ENCODE results near the gene ROCK2.

Gene ROCK2

DNA sequence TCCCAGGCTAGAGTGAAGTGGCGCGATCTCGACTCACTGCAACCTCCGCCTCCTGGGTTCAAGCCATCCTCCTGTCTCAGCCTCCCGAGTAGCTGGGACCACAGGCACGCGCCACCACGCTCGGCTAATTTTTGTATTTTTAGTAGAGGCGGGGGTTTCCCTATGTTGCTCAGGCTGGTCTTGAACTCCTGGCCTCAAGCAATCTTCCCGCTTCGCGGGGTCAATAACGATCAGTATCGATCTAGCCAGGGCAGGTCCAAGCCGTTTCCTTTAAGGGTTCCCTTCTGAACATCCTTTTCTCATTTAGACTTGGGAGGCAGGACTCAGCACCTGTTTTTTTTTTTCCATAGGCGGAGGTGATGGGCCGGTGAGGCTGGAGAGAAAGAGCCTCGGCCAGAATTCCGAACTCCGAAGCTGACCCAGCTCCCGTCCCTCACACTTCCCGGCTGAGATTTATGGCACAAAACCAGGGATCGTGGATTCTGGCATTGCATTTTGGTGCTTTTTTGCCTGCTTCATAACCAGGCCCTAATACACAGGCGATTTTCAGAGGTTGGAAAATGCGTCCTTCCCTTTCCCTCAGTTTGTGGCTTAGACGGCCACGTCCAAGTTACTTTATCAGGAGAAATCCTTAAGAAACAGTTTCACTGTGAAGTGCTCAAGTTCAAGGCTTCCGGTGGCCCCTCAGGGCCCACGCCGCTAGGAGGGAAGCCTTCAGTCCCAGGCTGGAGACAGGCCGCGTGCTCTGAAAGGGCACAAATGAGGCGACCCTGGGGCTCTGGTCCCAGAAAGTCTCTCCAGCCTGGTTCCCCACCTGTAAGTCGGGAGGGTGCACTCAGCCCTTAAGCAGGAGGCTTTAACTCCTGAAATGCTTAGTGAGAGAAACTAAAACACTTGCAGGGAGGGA, 190.2 kb downstream of the ROCK2 start:
- no peak for DNase-seq (ENCODE audit: low read depth in 3 of 3)

DNA sequence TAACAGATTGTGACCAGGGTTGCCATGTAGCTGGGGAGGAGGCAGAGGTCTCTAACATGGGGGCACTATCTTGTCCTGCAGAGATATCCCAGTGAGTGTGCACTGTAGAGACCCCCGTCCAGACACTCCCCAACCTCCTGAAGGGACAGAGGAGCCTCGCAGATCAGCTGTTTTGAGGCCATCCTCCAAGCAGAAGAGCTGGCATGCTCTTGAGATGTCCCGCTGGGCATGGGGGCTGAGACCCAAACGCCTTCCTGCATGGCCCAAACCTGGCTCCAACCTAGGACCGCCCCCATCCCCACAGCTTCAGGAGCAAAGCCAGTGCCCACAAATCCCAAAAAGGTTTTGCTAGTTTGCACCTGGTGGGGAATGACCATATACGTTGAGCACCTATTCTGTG, 191.8 kb downstream of the ROCK2 start:
- DNase-seq (ENCODE audit: low read depth in 3 of 3): no peak

DNA sequence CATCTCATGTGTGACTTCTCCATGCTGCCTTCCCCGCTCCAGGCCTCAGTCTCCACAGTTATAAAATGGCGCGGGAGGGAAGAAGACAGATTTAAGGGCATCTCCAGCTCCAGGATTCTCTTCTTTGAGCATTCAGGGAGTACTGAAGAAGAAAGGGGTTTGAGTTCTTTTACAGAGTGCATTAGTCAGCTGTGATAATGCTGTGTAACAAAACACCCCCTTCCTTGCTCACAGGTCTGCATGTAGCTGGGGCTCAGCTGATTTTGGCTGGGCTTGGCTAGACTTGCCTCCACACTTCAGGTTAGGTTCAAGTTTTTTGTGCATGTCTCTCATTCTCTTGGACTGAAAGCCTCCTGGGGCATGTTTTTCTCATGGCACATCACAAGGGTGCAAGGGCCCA, 197.2 kb downstream of the ROCK2 start:
- DNase-seq (ENCODE audit: low read depth in 3 of 3): no peak

DNA sequence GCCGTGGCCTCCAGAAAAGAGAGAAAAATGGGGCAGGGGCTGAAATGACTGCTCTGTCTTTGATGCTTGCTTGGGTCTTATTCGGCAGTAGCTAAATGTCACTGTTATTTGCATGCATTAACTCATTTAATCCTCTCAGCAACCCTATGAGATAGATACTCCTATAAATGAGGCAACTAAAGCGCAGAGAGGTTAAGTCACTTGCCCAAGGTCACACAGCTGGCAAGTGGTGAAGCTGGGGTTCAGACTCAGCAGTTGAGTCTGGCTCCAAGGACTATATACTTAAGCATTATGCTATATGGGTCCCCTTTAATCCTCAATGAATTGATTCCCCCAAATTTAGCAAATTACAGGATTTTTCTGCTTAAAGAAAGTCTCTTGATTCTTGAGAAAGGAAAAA, 198.4 kb downstream of the ROCK2 start:
- DNase-seq (ENCODE audit: low read depth in 3 of 3): no peak

DNA sequence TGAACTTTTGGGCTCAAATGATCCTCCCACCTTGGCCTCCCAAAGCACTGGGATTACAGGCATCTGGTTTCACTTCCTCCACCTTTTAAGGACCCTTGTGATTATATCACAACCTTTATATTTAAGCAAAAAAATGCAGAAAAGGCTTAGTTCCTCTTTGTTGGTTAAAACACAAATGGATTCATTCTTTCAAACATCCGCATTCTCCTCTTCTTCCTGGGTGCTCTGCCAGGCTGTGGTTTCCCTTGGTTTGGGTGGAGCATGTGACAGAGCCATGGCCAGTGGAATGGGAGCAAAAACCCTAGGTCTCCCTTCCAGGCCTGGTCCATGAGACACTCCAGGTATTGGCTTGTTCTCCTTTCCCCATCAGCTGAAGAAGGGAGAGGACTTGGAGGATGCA, 199.1 kb downstream of the ROCK2 start:
- no peak for DNase-seq (ENCODE audit: low read depth in 3 of 3)

DNA sequence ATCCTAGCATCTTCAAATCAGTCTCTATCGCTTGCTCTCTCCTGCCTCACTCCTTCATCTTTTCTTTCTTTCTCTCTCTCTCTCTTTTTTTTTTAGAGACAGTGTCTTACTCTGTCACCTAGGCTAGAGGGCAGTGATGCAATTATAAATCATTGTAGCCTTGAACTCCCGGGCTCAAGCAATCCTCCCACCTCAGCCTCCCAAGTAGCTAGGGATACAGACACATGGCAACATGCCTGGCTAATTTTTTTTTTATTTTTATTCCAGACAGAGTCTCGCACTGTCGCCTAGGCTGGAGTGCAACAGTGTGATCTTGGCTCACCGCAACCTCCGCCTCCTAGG, 199.7 kb downstream of the ROCK2 start:
- DNase-seq (ENCODE audit: low read depth in 3 of 3): no peak

DNA sequence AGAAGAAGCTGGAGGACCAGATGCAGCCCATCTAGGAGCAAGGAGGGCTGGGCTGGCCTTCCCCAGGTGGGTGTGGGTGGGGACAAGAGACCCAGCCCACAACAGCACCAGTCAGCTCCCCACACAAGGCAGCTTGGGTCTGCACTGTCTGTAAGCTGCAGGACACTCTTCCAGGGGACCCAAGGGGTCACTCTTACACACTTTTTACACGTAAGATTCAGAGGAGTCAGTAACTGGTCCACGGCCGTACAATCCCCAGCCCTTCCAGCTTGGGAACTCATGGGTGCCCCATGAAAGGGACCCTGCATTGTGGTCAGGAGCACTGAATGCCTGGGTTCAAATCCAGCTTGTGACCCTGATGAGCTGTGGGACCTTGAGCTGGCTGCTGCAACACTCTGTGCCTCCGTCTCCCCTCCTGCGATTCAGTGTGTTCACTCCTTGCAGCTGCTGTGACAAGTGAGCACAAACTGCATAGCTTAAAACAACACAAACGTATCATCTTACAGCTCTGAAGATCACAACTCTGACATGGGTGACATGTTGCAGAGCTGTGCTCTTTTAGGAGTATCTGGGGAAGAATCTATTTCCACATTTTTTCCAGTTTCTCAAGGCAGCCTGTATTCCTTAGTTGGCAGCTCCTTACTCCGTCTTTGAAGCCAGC, 200.2 kb downstream of the ROCK2 start:
- DNase-seq (ENCODE audit: low read depth in 3 of 3): no peak

DNA sequence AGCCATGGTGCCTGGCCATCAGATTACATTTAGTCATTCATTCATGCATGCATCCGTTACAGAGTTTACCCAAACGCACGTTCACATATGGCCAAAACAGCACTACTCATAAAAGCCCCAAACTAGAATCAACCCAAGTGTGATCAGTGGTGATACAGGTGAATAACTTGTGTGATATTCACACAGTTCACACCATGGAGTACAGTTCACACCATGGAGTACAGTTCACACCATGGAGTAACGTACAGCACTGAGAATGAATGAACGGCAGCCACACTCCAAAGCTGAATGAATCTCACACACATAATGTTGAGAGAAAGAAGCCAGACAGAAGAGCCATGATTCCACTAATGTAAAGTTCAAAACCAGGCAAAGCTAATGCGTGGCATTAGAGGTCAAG, 201.4 kb downstream of the ROCK2 start:
- DNase-seq (ENCODE audit: low read depth in 3 of 3): no peak

DNA sequence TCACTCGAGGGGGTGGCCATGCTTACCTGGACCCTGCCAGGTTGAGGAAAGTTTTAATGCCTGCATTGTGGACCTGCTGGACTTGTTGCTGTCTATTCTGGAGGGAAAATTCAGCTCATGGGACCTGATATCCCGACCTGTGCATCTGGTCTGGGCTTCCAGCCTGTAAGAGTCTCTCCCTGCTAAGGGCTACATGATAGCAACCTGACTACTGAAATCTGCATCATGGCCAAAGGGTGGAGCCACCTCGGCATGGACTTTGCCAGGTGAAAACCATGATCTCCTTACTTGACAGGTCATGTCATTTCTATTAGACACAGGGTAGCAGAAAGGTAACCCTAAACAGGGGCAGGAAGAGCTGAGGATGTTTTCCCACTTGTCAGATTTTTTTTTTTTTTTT, 202.1 kb downstream of the ROCK2 start:
- DNase-seq (ENCODE audit: low read depth in 3 of 3): no peak

DNA sequence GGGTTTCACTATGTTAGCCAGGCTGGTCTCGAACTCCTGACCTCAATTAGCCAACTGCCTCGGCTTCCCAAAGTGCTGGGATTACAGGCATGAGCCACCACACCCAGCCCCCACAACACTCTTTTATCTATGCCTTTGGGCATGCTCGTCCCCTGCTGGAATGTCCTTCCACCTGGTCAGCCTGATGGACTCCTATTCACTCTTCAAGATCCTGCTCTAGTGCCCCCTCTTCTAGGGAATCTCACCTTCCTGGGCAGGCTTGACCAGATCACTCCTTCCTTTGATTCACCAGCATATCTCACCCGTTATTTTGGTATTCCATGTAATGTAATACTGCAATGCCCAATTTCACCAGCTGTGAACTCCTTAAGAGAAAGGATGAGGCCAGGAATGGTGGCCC, 203.1 kb downstream of the ROCK2 start:
- no peak for DNase-seq (ENCODE audit: low read depth in 3 of 3)

DNA sequence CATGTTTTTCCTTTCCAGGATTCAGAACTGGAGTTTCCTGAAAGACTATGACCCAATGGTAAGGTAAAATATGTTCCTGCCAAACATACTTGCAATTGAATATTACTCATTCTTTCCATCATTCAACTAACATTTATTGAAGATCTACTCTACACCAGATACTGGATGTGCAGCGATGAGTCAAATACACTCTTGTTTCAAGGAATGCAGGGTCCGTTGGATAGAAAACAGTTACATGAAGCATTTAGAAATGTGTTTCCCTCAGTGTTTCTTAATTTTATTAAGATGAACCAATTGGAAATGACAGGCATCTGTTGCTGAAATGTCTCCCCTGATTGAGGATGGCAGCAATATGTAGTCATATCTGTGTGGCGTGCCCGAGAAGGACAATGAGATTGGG, 203.9 kb downstream of the ROCK2 start:
- no peak for DNase-seq (ENCODE audit: low read depth in 3 of 3)

DNA sequence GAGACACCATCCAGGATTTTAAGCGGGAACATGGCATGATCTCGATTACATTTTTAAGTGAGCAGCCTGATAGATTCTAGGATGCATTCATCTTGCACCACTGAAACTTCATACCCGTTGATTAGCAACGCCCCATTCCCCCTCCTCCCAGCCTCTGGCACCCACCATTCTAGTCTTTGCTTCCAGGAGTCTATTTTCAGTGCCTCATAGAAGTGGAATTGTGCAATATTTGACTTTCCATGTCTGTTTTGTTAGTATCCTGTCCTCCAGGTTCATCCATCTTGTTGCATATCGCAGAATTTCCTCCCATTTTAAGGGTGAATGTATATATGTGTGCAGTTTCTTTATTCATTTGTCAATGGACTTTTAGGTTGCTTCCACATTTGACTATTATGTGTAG, 210.1 kb downstream of the ROCK2 start:
- no peak for DNase-seq (ENCODE audit: low read depth in 3 of 3)

DNA sequence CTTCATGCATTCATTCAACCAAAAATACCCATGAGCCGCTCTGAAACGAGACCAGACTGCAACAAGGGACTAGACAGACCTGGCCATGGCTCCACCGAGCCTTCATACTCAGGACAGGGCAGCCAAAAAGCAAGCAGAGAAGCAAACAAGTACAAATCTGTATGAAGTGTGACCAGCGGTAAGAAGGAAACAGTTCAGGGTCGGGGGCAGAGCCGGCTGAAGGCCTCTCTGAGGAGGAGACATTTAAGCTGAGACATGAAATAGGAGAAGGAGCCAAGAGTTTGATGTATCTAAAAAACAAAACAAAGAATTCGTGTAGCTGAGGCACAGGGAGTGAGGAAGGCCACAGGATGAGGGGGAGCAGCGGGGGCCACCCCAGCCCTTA, 210.5 kb downstream of the ROCK2 start:
- no peak for DNase-seq (ENCODE audit: low read depth in 3 of 3)

DNA sequence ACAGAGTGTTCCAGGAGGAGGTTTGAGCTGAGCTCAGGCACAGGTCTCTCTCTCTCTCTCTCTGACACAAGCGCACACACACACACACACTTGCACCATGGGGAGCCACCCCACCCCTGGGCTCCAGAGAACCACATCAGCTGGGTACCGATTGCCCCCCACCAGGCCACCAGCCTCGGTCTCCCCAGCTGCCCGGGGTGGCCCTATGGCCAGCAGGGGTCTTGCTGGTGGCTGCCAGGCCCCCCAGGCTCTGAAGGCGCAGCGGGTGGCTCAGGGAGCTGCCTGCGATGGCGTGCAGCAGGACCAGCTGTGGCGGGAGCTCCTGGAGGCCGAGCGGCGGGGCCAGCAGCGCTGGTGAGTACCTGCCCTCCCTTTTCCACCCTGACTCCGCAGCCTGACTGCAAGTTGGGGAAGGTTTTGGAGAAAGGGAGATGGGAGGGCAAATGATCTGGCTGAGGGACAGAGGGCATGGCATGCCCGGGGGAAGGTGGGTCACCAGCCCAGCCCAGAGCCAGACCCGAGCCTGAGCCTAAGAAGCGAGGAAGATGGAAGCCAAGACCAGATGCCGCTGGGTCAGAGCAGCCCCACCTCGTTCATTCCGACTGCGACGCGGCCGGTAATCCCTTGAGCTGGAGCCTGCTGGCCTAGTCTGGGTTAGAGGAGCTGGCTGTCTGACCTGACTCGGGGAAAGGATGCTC, 211.0 kb downstream of the ROCK2 start:
- DNase-seq (ENCODE audit: low read depth in 3 of 3): no peak

DNA sequence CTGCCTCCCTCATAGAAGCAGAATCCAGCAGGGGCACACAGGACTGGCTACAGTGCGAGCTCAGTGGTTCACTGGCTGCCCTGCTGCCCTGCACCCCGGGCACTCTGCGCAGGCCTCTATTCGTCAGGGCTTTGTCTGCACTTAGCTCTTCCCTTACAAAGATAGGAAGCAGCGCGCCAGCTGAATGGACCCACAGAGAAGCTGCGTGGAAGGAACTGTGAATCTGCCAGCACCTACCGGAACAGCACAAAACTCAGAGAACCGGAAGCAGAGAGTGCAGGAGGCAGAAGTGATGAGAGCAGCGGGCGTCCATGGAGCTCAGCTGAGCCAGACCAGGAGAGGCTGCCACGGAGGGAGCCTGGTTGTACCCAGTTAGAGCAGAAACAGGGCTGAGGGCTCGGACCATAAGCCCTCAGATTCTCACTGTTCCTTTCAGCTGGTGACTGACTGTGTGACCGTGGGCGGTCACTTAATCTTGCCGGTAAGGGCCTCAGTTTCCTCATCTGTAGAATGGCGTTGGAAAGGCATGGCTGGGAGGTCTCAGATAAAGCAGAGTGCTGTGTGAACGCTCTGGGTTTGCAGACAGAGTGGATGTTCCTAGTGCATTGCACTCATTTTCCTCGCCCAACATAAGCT, 212.3 kb downstream of the ROCK2 start:
- DNase-seq (ENCODE audit: low read depth in 3 of 3): no peak

DNA sequence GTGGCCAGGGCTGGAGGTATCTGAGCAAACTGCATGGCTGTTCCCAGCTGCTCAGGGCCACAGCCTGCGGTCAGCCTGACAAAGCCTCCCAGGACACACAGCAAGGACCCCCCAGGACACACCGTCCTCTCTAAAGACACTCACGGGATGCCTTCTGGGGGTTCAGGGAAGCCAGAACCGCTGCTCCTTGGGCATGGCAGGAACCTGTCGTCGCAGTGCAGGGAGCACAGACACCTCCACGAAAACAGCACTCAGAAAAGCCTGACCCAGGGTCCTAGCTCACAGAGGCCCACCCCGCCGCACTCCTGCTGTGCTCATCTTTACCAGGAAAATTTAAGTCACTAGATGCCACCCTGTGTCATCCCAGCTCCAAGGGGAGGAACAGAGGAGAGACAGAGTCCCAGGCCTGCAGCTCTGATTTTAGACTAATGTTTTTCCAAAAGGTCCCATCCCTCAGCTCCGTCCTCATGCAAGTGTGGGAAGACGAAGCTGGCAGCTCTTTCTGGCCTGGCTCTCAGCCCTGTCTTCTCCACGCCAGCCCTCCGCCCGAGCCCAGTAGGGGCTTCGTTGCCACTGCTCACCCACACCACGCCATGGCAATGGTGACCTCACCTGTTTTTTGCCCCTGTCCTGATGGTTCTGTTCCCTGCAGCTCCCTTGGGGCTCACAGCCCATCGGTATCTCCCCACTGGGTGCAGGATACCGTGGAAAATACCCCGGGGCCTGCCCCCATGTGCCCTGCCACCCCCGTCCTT, 213.1 kb downstream of the ROCK2 start:
- DNase-seq (ENCODE audit: low read depth in 3 of 3): no peak

All from stimulated activated CD4-positive, alpha-beta T cell treated with anti-CD3 and anti-CD28 coated beads, TNF-alpha, amount 100 ng/mL, for 24 hours (primary cell).